NCI-H1930 (cell line): Measurements from ENCODE around the gene PRR5.

Source experiments
- DNase-seq, 2 experiments: peaks; one replicate each; lab custom pipeline; 2025; lab: John Stamatoyannopoulos, UW

Gene PRR5

DNA sequence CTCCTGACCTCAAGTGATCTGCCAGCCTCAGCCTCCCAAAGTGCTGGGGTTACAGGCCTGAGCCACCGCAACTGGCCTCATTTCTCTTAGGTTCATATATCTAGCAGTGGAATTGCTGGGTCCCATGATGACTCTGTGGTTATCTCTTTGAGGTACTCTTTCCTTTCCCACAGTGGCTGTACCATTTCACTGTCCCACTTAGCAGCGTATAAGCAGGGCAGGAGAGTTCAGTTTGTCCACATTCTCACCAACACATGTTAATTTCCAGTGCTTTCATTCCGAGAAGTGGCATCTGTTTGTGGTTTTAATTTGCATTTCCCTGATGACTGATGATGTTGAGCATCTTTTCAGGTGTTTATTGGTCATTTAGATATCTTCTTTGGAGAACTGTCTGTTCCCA lies 16.4 kb downstream of the PRR5 start:
- DNase-seq = no peak

- DNase-seq = no peak
These were observed 17.8 kb downstream of the PRR5 start for GRCh38 chr22:44719586-44720368.

- DNase-seq = no peak
These were observed 19.2 kb downstream of the PRR5 start for GRCh38 chr22:44721213-44721612.

DNA sequence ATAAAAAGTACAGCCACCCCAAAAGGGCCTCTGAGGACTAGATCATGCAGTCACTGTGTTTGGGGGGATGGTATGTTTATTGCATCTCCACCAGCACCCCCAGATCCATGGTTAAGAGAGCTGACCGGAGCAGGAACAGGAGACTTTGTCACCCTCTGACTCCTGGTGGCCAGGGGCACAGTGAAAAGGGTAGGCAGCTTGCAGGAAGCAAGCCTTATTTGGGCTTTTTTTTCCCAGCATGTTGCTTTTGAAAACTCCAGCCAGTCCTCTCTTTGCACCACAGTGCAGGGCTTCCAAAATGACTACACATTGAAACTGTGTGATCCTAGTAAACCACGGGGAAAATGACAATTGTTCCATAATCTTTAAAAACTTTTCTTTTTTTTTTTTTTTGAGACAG lies 20.6 kb downstream of the PRR5 start:
- no peak for DNase-seq

GRCh38 chr22:44723801-44724200 lies 21.8 kb downstream of the PRR5 start:
- no peak for DNase-seq

DNA sequence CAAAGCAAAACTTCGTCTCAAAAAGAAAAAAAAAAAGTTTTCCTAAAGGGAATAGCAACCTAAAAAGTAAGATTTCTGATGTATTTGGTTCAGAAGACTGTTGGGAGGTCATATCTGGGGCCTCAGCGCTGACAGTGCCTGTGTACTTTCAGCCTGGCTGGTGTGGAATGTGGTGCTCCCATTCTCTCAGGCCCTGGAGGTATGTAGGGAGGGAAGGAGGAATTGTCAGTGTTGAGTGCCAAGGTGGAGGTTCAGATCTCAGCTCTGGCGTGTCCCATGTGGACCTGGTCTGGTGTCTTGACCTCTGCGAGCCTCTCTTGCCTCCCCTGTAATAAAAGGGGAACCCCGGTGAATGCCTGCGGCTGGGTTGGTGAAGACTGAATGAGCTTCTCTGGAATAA lies 22.4 kb downstream of the PRR5 start:
- no peak for DNase-seq

GRCh38 chr22:44724859-44725258 lies 22.9 kb downstream of the PRR5 start:
- no peak for DNase-seq

DNA sequence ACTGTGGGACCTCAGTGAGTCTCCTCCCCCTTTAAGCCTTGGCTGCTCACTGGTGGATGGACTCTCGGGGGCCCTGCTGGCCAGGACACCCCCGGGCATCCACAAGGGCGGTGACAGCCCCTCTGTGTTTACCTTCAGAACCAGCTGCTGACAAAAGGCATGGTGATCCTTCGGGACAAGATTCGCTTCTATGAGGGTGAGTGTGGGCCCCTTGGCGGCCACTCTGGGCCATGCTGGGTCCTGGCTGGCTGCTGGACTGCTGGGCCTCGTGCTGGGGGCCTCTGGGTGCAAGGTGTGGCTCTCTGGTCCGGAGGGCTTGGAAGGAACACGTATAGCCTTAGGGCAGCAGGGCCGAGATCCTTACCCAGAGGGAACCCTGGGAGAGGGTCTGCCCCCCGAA lies 24.4 kb downstream of the PRR5 start:
- DNase-seq = no peak

DNA sequence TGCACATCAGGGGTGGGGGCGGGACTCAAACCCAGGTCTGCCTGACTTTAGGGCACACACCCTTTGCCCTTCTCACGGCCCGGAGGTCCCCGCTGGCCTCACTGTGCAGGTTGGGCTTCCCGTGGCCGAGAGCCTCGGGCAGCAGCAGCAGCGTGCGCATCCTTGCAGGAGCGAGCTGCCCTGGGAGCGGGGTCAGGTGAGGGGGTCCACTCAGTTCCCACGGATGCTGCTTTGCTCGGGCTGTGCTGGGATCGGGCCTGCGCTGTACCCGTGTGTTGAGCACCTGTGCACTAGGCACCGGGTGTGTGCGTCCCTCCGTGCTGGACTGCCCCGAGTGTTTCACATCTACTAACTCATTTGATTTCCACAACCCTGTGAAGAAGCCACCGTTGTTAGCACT lies 25.1 kb downstream of the PRR5 start:
- DNase-seq = no peak

- DNase-seq = no peak
These were observed 25.7 kb downstream of the PRR5 start for GRCh38 chr22:44727709-44728108.

DNA sequence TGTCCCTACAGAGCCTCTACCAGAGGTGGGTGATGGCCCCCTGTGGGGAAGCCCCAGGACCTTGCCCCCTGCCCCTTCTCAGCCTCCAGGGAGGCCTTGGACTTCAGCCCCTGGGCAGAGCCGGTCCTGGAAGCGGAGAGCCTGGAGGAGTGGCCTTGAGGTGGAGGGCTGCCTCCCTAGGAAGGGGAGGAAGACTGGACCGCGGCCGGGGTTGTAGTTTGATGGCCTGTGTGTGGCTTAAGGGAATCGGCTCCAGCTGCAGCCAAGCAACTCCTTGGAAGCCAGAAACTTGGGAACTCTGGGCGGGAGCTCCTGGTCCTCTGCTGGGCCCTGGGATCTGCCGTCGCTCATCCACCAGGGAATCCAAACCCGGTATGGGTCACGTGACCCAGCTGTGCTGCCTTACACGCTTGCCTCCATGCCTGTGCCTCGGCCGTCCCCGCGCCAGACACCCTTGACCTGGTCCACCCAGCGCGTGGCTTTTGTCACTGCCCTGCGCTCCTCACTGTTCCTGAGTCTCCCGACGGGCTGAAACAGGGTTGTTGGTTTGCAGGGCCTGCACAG lies 26.8 kb downstream of the PRR5 start:
- no peak for DNase-seq

- DNase-seq = no peak
These were observed 27.5 kb downstream of the PRR5 start for GRCh38 chr22:44729391-44730021.

GRCh38 chr22:44730022-44730393 lies 28.0 kb downstream of the PRR5 start:
- DNase-seq = no peak

GRCh38 chr22:44730490-44731356 lies 28.7 kb downstream of the PRR5 start:
- no peak for DNase-seq

DNA sequence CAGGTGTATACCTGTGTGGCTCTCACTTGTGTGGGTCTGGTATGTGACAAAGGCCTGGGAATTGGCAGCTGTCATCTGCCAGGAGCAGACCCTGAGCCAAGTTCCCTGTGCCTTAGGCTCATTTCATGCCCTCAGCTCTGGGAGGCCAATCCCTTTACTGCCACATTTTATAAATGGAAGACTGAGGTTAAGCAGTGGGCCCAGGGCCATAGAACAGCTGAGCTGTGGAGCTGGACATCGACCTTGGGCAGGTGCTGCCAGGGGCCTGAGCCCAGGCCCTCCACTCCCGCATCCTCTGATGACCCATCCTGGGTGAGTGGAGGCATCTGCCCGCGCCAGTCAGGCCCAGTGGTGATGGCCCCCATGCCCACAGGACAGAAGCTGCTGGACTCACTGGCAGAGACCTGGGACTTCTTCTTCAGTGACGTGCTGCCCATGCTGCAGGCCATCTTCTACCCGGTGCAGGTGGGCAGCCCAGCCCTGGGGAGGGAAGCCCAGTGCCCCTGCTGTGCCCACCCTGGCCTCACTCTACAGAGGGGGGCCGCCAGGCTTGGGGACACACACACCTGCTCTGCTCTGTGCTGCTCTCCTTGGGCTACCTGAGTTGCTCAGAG lies 29.5 kb downstream of the PRR5 start:
- no peak for DNase-seq

GRCh38 chr22:44732017-44732561 lies 30.1 kb downstream of the PRR5 start:
- DNase-seq = no peak

DNA sequence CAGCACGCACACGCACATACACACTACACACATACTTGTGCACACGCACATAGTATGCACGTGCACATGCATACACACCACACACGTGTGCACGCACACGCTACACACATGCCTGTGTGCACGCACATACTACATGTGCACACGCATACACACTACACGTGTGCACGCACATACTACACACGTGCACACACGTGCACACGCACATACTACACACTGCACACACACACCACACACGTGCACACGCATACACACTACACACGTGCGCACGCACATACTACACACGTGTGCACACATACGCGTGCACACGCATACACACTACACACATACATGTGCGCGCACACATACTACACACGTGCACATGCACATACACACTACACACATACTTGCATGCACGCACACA lies 30.7 kb downstream of the PRR5 start:
- no peak for DNase-seq

GRCh38 chr22:44733426-44734106 lies 31.6 kb downstream of the PRR5 start:
- DNase-seq = no peak

DNA sequence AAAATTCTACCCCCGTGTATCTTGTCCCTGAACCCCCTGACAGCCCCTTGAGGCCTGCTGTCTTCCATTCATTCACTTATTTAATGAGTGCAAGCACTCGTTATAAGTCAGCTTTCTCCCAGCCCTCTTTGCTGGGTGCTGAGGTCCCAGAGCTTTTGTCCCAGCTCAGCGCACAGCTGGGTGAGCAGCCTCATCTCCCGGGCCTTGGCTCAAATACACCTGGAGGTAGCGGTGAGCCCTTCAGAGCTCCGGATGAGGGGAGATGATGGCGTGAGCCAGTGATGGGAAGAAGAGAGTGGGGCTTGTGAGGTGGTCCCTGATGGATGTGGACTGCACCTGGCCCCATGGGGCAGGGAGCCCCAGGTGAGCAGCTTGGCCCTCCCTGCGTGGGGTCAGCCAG lies 32.3 kb downstream of the PRR5 start:
- DNase-seq = no peak

- no peak for DNase-seq
These were observed 33.0 kb downstream of the PRR5 start for GRCh38 chr22:44734801-44735517.
